GM12864 (cell line): ENCODE results near the gene CNOT2.

Experiments
- DNase-seq: peaks from one replicate; pipeline ENCODE4 v3.0.0-alpha.2; 2011; ENCODE audit warnings: low read depth
- H3K4me3 ChIP-seq: 2 replicates; pipeline ENCODE4 v1.5.1; 2011; ENCODE audit warnings: mild to moderate bottlenecking, low read depth, low read length, control low read depth
- CTCF ChIP-seq: IDR thresholded peaks from 2 replicates; pipeline ENCODE4 v1.5.1; 2011; ENCODE audit warnings: low read depth, mild to moderate bottlenecking, moderate library complexity, low read length, control low read depth, inconsistent platforms; ENCODE audit errors: missing control alignments

The CNOT2 gene

GRCh38 chr12:70251226-70251625 lies 8.0 kb downstream of the CNOT2 start:
- DNase-seq: no peak
- H3K4me3 ChIP-seq: no peak overlapping the region
- TF ChIP-seq CTCF: no peak

GRCh38 chr12:70251661-70252060 lies 8.4 kb downstream of the CNOT2 start:
- no peak for TF ChIP-seq CTCF
- DNase-seq: no peak
- no peak overlapping the region for H3K4me3 ChIP-seq

DNA sequence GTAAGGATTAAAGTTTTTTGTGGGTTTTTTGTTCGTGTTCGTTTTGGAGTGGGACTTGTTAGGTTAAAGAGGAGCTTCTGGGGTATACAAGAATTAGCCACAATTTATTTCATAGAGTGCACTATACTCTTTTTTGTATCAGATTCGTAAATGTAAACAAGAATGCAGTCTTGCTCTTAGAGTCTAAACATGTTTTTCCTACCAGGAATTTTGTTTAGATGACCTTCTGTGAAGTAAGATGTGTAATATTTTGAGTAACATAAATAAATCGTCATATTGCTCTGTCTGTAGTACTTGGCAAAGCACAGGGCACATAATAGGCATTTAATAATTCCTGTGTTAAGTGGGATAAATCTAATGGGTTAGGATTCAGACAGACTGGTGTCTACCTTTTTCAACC lies 9.6 kb downstream of the CNOT2 start:
- no peak overlapping the region for H3K4me3 ChIP-seq
- TF ChIP-seq CTCF: no peak
- no peak for DNase-seq

DNA sequence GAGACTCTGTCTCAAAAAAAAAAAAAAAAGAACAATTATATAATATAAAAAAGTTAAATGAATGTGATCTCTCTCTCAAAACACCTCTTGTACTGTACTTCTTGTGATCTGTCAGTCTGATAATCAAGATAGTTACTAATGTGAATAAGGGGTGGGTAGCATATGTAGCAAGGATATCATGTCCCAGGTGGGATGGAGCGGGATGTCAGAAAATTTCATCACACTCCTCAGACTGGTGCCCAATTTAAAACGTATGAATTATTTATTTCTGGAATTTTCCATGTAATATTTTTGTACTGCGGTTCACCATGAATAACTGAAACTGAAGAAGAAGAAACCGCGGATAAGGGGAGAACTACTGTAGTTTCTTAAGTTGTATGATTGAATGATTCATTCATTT lies 11.0 kb downstream of the CNOT2 start:
- no peak for TF ChIP-seq CTCF
- no peak overlapping the region for H3K4me3 ChIP-seq
- no peak for DNase-seq

GRCh38 chr12:70254846-70255245 lies 11.6 kb downstream of the CNOT2 start:
- TF ChIP-seq CTCF: no peak
- no peak for DNase-seq

GRCh38 chr12:70255311-70255710 lies 12.1 kb downstream of the CNOT2 start:
- TF ChIP-seq CTCF: no peak
- H3K4me3 ChIP-seq: no peak overlapping the region
- no peak for DNase-seq

More at GRCh38 chr12:70254846-70255245, 11.6 kb downstream of the CNOT2 start:
- no peak overlapping the region for H3K4me3 ChIP-seq

- H3K4me3 ChIP-seq: no peak overlapping the region
- no peak for DNase-seq
- no peak for TF ChIP-seq CTCF
These were observed 15.6 kb downstream of the CNOT2 start for GRCh38 chr12:70258605-70259403.
